NCI-H226 (cell line): ENCODE results near the gene PLXDC2.

Experiments used
- DNase-seq: peaks from one replicate; pipeline ENCODE4 v3.0.0-alpha.2; 2015

The PLXDC2 gene

GRCh38 chr10:20299034-20299736 lies 483.0 kb downstream of the PLXDC2 start:
- no peak for DNase-seq

- no peak for DNase-seq
These were observed 484.5 kb downstream of the PLXDC2 start for GRCh38 chr10:20300735-20301134.

GRCh38 chr10:20302033-20302432 lies 485.8 kb downstream of the PLXDC2 start:
- DNase-seq: no peak

- no peak for DNase-seq
These were observed 487.4 kb downstream of the PLXDC2 start for GRCh38 chr10:20303453-20304152.

GRCh38 chr10:20313665-20314064 lies 497.4 kb downstream of the PLXDC2 start:
- no peak for DNase-seq

GRCh38 chr10:20314431-20314830 lies 498.2 kb downstream of the PLXDC2 start:
- no peak for DNase-seq

GRCh38 chr10:20327954-20328353 lies 511.7 kb downstream of the PLXDC2 start:
- no peak for DNase-seq

- DNase-seq: no peak
These were observed 514.0 kb downstream of the PLXDC2 start for GRCh38 chr10:20330246-20330645.

- no peak for DNase-seq
These were observed 518.3 kb downstream of the PLXDC2 start for GRCh38 chr10:20334559-20334958.
